Body of pancreas (tissue), 4 donors: Measurements from ENCODE around the gene SUPT5H. TPM values are rescaled to one million over a fixed set of nuclear protein-coding genes. Genes with fewer than 3 reads are reported as not detected.

ENCODE experiments used
- ATAC-seq: fragments of 150-250 bp; one replicate; pipeline ENCODE4 v1.9.1; 2016
- DNase-seq, 4 donors: peaks; one replicate each; pipeline ENCODE4 v3.0.0-alpha.2; 2019
- H3K27ac ChIP-seq, 4 donors: fragments of 200-600 bp; sonication (generic); 1 replicate in 3 of 4; 2 replicates in 1 of 4; pipeline versions ENCODE4 v1.5.1 to v1.6.1; 2016 to 2019; ENCODE audit warnings: mild to moderate bottlenecking in 1 of 4, mixed read lengths in 1 of 4, moderate library complexity in 1 of 4
- H3K27me3 ChIP-seq, 2 donors: fragments of 200-600 bp; sonication (generic); one replicate each; pipeline ENCODE4 v1.6.0; 2016; ENCODE audit warnings: mild to moderate bottlenecking in 1 of 2
- H3K36me3 ChIP-seq, 2 donors: fragments of 200-600 bp; sonication (generic); replicated peaks in 1 of 2; 2 replicates each; pipeline ENCODE4 v1.5.1; 2016; ENCODE audit warnings: low read depth in 2 of 2; ENCODE audit not compliant: insufficient read depth in 1 of 2
- H3K4me1 ChIP-seq: fragments of 200-600 bp; sonication (generic); one replicate; pipeline ENCODE4 v1.6.0; 2016
- H3K4me3 ChIP-seq, 2 donors: fragments of 200-600 bp; sonication (generic); 1 replicate in 1 of 2; 2 replicates in 1 of 2; pipeline ENCODE4 v1.5.1; 2016 to 2019
- H3K9me3 ChIP-seq, 3 donors: fragments of 200-600 bp; sonication (generic); 1 replicate in 2 of 3; 2 replicates in 1 of 3; pipeline ENCODE4 v1.5.1; 2016
- CTCF ChIP-seq, 7 experiments: fragments of 450-650 bp in 4 of 7; fragments of 200-600 bp in 3 of 7; sonication (generic) in 3 of 7; IDR thresholded peaks; one replicate each; pipeline ENCODE4 v1.5.1; 2016 to 2019; ENCODE audit warnings: antibody characterized with exemption in 7 of 7
- POLR2A ChIP-seq, 3 donors: fragments of 450-650 bp; IDR thresholded peaks; one replicate each; pipeline ENCODE4 v1.6.1; 2016; ENCODE audit warnings: antibody characterized with exemption in 3 of 3, mild to moderate bottlenecking in 2 of 3
- WGBS, 2 donors: methylation state at CpG; one replicate each; pipeline ENCODE4 v1.1.5; 2017; 5-methylcytosine and 5-hydroxymethylcytosine counted together
- intact Hi-C: fragments of 100-400 bp; cut with DNase I; formaldehyde crosslinking; loops from one replicate; pipeline ENCODE4 v1.15.1; 2023
- total RNA-seq, 2 donors: library from RNA; depleted of rRNA; stranded (reverse); fragments of >200 nt; gene quantifications; one replicate each; pipeline ENCODE4 v1.1.0, GENCODE V29; 2016

SUPT5H gene
- total RNA-seq, 2 donors from 2014 or later: 82.0 to 90.3 TPM

GRCh38 chr19:39496063-39496462 is 50.7 kb downstream of the SUPT5H start:
- TF ChIP-seq CTCF (IDR thresholded peaks at IDR 0.05) (no peak), POLR2A (IDR thresholded peaks at IDR 0.05) (no peak)
- peaks cover 18% of the 10 kb centered on the region for H3K4me1 ChIP-seq
- no peak overlapping the region for H3K4me3 ChIP-seq
- no peaks in the 10 kb centered on the region for H3K9me3 ChIP-seq
- DNase-seq (no peak), ATAC-seq (no peak)
- peaks cover 0 to 9% of the 10 kb centered on the region in 2 donors for H3K27me3 ChIP-seq
- H3K36me3 ChIP-seq: no peaks in the 10 kb centered on the region
- intact Hi-C loops: no loop called here
- no peak overlapping the region for H3K27ac ChIP-seq
- 62 to 64% methylated on average over 5 of the region's 5 CpGs for WGBS, 2 donors

DNA sequence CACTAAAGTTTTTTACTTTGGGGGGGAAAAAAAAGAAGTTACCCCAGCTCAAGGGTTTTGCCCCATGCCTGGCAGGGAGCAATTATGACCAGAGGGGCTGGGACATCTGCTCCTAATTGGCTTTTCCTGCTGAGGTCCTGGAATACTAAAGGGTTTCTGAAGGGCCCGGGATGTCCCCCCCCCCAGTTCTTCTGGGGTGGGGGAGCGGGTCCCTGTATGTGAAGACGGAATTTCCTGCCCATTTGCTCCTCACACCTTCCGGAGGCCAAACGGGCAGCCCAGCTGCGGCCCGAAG is 52.3 kb downstream of the SUPT5H start:
- Histone ChIP-seq H3K9me3 (no peaks in the 10 kb centered on the region), H3K27me3 (peaks cover 0 to 9% of the 10 kb centered on the region in 2 donors), H3K4me3 (no peak overlapping the region), H3K27ac (no peak overlapping the region), H3K4me1 (peaks cover 21% of the 10 kb centered on the region), H3K36me3 (no peaks in the 10 kb centered on the region)
- WGBS, 2 donors: 0% methylated on average over 1 to 7 of the region's 7 CpGs
- DNase-seq: no peak
- intact Hi-C loops: no loop called here
- TF ChIP-seq POLR2A (IDR thresholded peaks at IDR 0.05) (no peak), CTCF (IDR thresholded peaks at IDR 0.05) (no peak)
- ATAC-seq: no peak

- DNase-seq (peak in 2 of 4 donors; percentile 28 to 53), ATAC-seq (peak; percentile 53)
- peaks cover 0 to 9% of the 10 kb centered on the region in 2 donors for H3K27me3 ChIP-seq
- no peaks in the 10 kb centered on the region for H3K9me3 ChIP-seq
- no peaks in the 10 kb centered on the region for H3K36me3 ChIP-seq
- no peak overlapping the region for H3K27ac ChIP-seq
- peak in 2 of 7 experiments; percentile 19 to 34 for TF ChIP-seq CTCF (IDR thresholded peaks at IDR 0.05)
- TF ChIP-seq POLR2A (IDR thresholded peaks at IDR 0.05): no peak
- intact Hi-C loops: no loop called here
- WGBS, 2 donors: 1 to 3% methylated on average over 11 to 39 of the region's 40 CpGs
- no peak overlapping the region for H3K4me3 ChIP-seq
- peaks cover 26% of the 10 kb centered on the region for H3K4me1 ChIP-seq
These were observed 52.8 kb downstream of the SUPT5H start for GRCh38 chr19:39497996-39498797.

DNA sequence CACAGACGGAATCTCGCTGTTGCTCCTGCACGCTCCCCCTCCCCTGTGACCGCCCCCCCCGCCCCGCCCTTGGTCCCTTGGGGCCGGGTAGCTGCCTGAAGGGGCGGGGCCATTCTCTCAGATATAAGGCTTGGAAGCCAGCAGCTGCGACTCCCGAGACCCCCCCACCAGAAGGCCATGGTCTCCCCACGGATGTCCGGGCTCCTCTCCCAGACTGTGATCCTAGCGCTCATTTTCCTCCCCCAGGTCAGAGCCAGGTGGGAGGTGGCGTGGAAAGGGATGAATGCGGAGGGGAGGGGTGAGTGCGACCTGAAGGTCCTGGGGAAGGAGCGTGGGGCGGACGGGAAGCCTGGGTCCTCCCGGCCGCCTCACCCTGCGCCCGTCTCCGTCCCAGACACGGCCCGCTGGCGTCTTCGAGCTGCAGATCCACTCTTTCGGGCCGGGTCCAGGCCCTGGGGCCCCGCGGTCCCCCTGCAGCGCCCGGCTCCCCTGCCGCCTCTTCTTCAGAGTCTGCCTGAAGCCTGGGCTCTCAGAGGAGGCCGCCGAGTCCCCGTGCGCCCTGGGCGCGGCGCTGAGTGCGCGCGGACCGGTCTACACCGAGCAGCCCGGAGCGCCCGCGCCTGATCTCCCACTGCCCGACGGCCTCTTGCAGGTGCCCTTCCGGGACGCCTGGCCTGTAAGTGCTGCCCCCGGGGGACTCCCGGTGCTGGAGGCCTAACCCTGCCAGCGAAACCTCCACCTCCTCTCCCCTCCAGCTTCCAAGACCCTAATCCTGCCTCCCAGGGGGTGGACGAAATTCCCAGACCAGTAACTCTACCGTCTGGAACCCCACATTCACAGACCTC is 53.6 kb downstream of the SUPT5H start, which contains the start of gene DLL3:
Gene DLL3, plus strand, starts transcription at position 150 of the 845 bp plus-strand sequence. Its CDS starts 28 bp downstream, at position 178.
- H3K27ac ChIP-seq: no peak within 1 kb of the TSS
- H3K27me3 ChIP-seq: peaks cover 0 to 9% of the 10 kb centered on the region in 2 donors
- no peaks in the 10 kb centered on the region for H3K36me3 ChIP-seq
- no peak for DNase-seq
- intact Hi-C loops: no loop called here
- WGBS, 2 donors: 2 to 3% methylated on average over 7 to 56 of the region's 60 CpGs
- ATAC-seq: no peak
- peaks cover 27% of the 10 kb centered on the region for H3K4me1 ChIP-seq
- no peak for TF ChIP-seq CTCF (IDR thresholded peaks at IDR 0.05)
- no peak for TF ChIP-seq POLR2A (IDR thresholded peaks at IDR 0.05)
- no peaks in the 10 kb centered on the region for H3K9me3 ChIP-seq
- no peak within 1 kb of the TSS for H3K4me3 ChIP-seq
